Measurements from ENCODE around the gene DPYSL5. TPM values are rescaled to one million over a fixed set of nuclear protein-coding genes. Genes with fewer than 3 reads are reported as not detected.

Gene DPYSL5
- polyA plus RNA-seq, 3 donors, result 0.01 to 0.06 TPM; not detected in 1

DNA sequence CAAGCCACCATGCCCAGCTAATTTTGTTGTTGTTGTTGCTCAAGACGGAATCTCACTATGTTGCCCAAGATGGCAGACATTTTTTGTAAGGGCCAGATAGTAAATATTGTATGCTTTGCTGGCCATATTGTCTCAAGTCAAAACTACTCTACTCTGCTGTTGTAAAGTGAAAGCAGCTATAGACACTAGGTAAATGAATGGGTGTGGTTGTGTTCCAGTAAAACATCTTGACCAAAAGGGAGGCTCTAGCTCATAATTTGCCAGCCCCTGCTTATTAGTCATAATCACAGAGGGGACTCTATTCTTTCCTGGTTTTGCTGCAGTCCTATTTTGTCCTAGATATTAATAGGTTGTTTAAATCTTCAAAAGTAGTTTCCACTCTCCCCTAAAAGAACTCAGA, 147.1 kb downstream of the DPYSL5 start:
- H3K27ac ChIP-seq (ENCODE audit: low read depth, low read length), result no peak overlapping the region
- 94 to 98% (median 94%) methylated on average over 1 of the region's 1 CpG for WGBS, 3 donors

- no peak overlapping the region for H3K27ac ChIP-seq (ENCODE audit: low read depth, low read length)
- WGBS, 3 donors, result 80 to 84% (median 83%) methylated on average over 10 of the region's 10 CpGs
Observed at GRCh38 chr2:26997394-26997793, 149.5 kb downstream of the DPYSL5 start.

DNA sequence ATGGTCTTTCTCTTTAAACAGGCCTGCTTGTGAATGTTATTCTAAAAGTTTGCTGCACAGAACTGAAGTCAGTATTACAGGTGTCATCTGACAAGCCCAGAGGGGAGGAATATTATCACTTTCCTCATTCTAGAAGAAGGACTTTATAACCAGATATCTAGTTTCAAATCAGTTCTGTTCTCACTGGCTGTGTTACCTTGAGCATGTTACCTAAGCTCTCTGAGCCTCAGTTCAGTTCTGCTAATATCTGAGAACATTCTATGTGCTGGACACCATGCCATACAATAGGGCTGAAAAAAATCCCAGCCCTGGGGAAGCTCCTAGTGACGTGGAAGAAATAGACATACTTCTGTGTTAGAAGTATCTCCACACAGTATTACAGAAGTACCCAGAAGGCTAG, 150.4 kb downstream of the DPYSL5 start:
- no peak overlapping the region for H3K27ac ChIP-seq (ENCODE audit: low read depth, low read length)
- 79 to 84% (median 82%) methylated on average over 1 of the region's 1 CpG for WGBS, 3 donors

Other genes with a start within 250 kb of the DPYSL5 start
- under 1 TPM in 1 of 3 donors, not detected in 2; 0.16 TPM for gene CIB4, start 206.8 kb upstream of the DPYSL5 start, polyA plus RNA-seq
- 10 to 100 TPM in 1 of 3 donors, 1 to 10 TPM in 2; 2.8 to 24.8 (median 9.1) TPM for gene KCNK3, start 155.4 kb upstream of the DPYSL5 start, polyA plus RNA-seq
- 10 to 100 TPM in 2 of 3 donors, 1 to 10 TPM in 1; 7.1 to 17.0 (median 15.2) TPM for gene SLC35F6, start 83.8 kb upstream of the DPYSL5 start, polyA plus RNA-seq
- gene CENPA, start 62.1 kb upstream of the DPYSL5 start, polyA plus RNA-seq, result 1 to 10 TPM in 1 of 3 donors, under 1 TPM in 2; 0.18 to 1.3 (median 0.19) TPM
- 10 to 100 TPM; 12.6 to 44.6 (median 23.8) TPM for gene MAPRE3, start 122.5 kb downstream of the DPYSL5 start, polyA plus RNA-seq
- 10 to 100 TPM; 48.7 to 78.3 (median 55.6) TPM for gene TMEM214, start 184.8 kb downstream of the DPYSL5 start, polyA plus RNA-seq
- 10 to 100 TPM in 1 of 3 donors, 1 to 10 TPM in 2; 7.4 to 11.2 (median 7.8) TPM for gene AGBL5, start 203.5 kb downstream of the DPYSL5 start, polyA plus RNA-seq
- 100 to 1,000 TPM; 219 to 750 (median 448) TPM for gene OST4, start 223.5 kb downstream of the DPYSL5 start, polyA plus RNA-seq
- gene EMILIN1, start 230.5 kb downstream of the DPYSL5 start, polyA plus RNA-seq, result 10 to 100 TPM in 2 of 3 donors, 1 to 10 TPM in 1; 9.5 to 57.4 (median 33.6) TPM
- gene KHK, start 238.6 kb downstream of the DPYSL5 start, polyA plus RNA-seq, result 10 to 100 TPM in 1 of 3 donors, 1 to 10 TPM in 2; 1.8 to 12.9 (median 4.4) TPM